GM21528 (cell line): Measurements from ENCODE around the gene CTBP2.
"Not testable (repeated sequence)": the region's sequence is repeated elsewhere in the genome, so short reads cannot be mapped to it uniquely, and the experiment has no call there.

Experiments
- ATAC-seq: cut with Tn5 transposase; IDR thresholded peaks from one replicate; pipeline ENCODE4 v1.9.1; 2021; ENCODE audit warnings: mild to moderate bottlenecking, moderate library complexity; ENCODE audit not compliant: unreplicated experiment, low FRiP score

CTBP2 gene

GRCh38 chr10:125093974-125094705 lies 66.2 kb downstream of the CTBP2 start:
- ATAC-seq = no peak

DNA sequence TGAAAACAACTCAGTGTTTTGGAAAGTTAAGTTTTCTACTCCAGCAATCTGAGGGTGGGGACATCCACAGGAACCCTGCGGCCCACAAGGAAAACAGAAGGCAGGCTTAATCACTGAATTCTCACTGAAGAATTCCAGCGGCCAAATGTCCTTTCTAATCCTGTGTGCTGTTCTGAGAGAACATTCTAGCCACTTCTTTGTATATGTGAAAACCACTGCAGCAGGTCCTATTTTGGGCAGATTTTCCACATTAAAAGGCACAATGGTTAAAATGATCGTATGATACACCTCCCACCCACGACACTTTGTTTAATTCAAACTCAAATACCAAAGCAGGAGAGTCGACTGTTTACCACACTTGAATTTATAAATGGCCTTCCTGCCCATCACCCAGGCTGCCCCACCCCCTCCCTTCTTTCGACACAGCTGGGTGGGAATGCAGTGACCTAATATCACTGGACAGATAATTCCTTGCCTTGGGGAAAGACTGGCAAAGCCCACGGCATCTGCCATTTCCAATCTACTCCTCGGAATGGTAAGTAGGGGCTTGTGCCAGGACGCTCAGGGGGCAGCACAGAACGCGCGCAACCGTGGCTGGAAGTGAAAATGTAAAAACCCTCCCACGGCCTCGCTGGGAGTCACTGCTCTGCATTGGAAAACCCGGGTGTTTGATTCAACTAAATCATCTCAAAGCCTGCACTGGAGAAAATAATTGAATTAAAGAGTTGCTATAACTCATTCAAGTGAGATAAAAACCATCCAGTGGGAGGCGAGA lies 67.0 kb downstream of the CTBP2 start:
- no peak for ATAC-seq

DNA sequence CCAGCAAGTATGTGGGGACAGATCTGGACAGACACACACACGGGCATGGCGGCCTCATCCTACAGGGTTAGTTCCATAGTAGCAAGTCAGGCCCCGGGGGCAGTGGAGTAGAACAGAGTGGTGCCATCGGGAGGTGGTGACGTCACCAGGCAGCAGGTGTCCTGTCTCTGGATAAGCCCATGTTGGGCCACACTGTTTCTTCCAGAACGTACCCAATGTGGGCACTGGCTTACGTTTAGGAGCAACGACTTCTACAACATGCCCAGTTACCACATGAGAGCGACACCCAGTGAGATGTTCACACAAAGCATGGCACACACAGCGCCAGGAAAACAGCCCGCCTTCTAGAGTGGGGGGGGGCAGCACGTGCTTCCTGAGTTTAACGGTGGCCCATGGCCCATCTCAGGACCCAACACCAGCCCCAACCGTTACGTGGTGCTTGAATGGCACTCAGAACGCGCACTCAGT lies 67.8 kb downstream of the CTBP2 start:
- ATAC-seq = no peak

GRCh38 chr10:125091891-125092290 lies 68.5 kb downstream of the CTBP2 start:
- ATAC-seq = no peak

GRCh38 chr10:125089469-125089868 lies 70.9 kb downstream of the CTBP2 start:
- no peak for ATAC-seq

DNA sequence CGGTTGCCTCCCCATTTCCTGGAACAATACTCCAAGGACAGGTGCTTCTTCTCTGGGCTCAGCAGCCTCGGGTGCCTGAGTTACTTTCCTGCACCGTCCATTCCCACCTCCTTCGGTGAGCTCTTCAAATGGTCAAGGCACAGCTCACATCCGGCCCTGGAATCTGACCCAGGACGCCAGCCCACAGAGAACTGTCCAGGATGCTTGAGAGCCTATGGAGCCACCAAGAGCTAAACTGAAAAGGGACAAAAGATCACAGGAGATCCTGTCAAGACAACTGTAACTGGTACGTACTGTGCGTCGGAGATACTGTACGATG lies 72.5 kb downstream of the CTBP2 start:
- no peak for ATAC-seq

- no peak for ATAC-seq
These were observed 73.0 kb downstream of the CTBP2 start for GRCh38 chr10:125087191-125087896.

- ATAC-seq = no peak
These were observed 73.7 kb downstream of the CTBP2 start for GRCh38 chr10:125086691-125087090.

GRCh38 chr10:125085258-125086054 lies 74.9 kb downstream of the CTBP2 start:
- ATAC-seq = no peak

GRCh38 chr10:125084614-125085257 lies 75.6 kb downstream of the CTBP2 start:
- no peak for ATAC-seq

GRCh38 chr10:125084191-125084613 lies 76.2 kb downstream of the CTBP2 start:
- ATAC-seq = no peak

- ATAC-seq = no peak
These were observed 76.8 kb downstream of the CTBP2 start for GRCh38 chr10:125083576-125083920.

DNA sequence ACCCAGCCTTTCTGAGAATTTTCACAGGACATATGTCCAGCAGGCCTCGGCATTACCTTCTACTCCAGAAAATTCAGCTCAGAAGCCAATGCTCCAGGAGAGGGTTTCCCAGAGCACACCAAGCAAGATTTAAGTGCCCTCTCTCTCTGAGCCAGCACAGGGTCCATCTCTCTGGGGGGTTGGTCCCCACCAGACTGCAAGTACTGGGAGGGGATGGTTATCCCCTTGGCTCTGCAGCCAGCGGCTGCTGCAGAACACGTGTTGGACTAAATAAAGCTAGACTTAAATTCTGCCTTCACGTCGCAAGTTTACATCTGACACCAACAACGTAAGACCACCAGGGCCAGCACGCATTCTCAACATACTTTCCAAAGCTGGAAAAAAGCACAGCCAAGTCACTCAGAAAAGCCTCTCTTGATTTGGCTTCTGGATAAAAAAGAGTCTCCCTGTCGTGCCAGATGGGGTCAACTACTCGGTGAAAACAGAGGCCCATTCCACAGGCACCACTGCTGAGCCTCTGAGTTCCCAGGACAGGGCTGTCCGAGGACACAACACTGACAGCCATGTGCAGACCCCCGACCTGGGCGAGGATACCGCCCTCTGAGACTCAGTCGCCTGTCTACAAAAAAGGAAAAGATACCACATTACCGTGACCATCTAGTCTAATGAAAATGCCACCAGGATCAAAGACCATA lies 77.3 kb downstream of the CTBP2 start:
- ATAC-seq = no peak

- not testable (repeated sequence) for ATAC-seq
These were observed 77.9 kb downstream of the CTBP2 start for GRCh38 chr10:125082471-125082870.

DNA sequence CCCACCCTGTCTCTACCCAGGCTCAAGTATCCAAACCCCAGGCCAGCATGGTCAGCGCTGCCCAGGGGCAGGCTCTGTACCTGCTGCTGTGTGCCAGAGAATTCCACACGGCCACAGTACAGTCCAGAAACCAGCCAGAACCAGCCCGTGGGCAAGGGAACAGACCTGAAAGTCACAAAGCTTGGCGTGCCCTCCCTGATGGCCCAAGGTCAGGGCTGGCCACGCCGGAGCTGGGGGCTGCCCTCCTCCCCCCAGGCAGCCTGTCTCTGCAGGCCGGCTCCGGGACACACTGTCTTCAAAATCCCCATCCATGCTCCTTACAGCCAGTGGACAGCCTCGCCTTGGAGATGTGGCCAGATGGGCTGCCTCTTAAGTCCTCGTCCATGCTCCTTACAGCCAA lies 78.4 kb downstream of the CTBP2 start:
- ATAC-seq = no peak

DNA sequence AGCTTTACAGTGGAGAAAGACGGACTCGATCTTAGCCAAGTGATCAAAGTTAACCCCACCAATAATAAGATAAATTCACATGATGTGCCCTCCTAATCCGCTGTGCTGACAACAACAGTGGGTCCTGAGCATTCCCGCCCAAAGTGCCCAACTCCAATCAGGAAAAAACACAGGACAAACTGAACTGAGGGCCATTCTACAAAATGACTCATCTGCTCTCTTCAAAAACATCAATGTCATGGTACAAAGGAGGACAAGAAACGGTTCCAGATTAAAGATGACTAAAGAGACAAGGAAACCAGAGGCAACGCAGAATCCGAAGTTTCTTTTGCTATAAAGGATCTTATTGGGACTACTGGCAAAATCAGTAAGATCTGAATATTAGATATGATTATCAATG lies 79.4 kb downstream of the CTBP2 start:
- no peak for ATAC-seq

DNA sequence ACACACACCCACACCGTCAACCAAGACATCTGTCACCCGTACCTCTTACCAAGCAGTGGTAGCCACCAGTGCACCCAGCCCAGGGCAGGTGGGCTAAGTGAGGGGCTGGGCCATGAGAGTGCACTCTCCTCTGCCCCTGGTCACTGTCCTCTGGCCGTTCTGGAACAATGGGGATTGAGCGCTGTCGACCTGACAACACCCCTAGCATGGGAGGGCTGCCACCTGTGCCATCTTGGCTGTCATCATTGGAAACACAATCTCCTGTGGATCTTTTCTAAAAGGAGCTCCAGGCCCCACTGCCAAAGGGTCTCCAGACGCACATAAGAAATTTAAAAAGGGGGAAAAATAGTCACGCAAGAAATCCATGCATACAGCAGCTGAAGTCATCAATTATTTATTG lies 80.1 kb downstream of the CTBP2 start:
- no peak for ATAC-seq

DNA sequence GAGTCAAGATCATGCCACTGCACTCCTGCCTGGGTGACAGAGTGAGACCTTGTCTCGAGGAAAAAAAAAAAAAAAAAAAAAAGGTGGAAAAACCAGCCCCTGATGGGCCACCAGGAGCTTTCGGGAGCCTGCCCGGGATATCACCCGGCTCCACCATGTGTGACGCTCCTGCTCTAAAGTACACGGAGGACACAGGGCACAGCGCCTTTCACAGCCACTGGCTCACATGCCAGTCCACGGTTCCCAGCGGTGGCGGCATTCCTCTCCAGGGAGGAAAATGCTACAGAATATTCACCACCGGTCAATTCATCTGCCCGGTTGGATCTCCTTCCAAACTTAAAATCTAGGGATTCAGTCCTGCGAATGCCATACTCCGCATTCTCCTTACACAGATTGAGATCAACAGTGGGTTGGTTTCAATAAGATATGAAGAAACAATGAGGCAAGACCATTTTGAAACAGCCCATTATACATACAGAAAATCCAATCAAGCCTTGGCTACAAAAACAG lies 81.2 kb downstream of the CTBP2 start:
- no peak for ATAC-seq

- ATAC-seq = no peak
These were observed 83.3 kb downstream of the CTBP2 start for GRCh38 chr10:125076891-125077541.
